Gastrocnemius medialis (tissue), 4 donors: ENCODE data around the gene ABCB8. TPM values are rescaled to one million over a fixed set of nuclear protein-coding genes. Genes with fewer than 3 reads are reported as not detected.
A peak's percentile ranks its signal among the peaks of the same experiment; 100 is the strongest.

Source experiments
- ATAC-seq, 2 donors: fragments of 150-250 bp; one replicate each; pipeline ENCODE4 v1.9.1; 2016
- DNase-seq, 2 donors: peaks; one replicate each; pipeline ENCODE4 v3.0.0-alpha.2; 2019
- H3K27ac ChIP-seq, 4 donors: fragments of 200-600 bp; sonication (generic); 1 replicate in 1 of 4; 2 replicates in 3 of 4; pipeline ENCODE4 v1.5.1; 2016 to 2018; ENCODE audit warnings: mild to moderate bottlenecking in 2 of 4, moderate library complexity in 1 of 4
- H3K27me3 ChIP-seq, 3 donors: fragments of 200-600 bp; sonication (generic) in 2 of 3; 1 replicate in 1 of 3; 2 replicates in 2 of 3; pipeline versions ENCODE4 v1.5.1 to v1.6.0; 2016 to 2019; ENCODE audit warnings: mild to moderate bottlenecking in 1 of 3, moderate library complexity in 1 of 3
- H3K36me3 ChIP-seq, 2 donors: fragments of 200-600 bp; sonication (generic) in 1 of 2; one replicate each; pipeline ENCODE4 v1.5.1; 2017 to 2018
- H3K4me1 ChIP-seq, 2 donors: fragments of 200-600 bp; sonication (generic) in 1 of 2; one replicate each; pipeline ENCODE4 v1.5.1; 2016 to 2017; ENCODE audit warnings: mild to moderate bottlenecking in 2 of 2
- H3K4me3 ChIP-seq, 4 donors: fragments of 200-600 bp; sonication (generic) in 3 of 4; 1 replicate in 1 of 4; 2 replicates in 3 of 4; pipeline ENCODE4 v1.5.1; 2016 to 2019; ENCODE audit warnings: mild to moderate bottlenecking in 2 of 4
- H3K9me3 ChIP-seq, 3 donors: fragments of 200-600 bp; sonication (generic) in 2 of 3; 1 replicate in 1 of 3; 2 replicates in 2 of 3; pipeline ENCODE4 v1.5.1; 2016 to 2019
- POLR2A ChIP-seq, 2 donors: fragments of 450-650 bp; IDR thresholded peaks; one replicate each; pipeline ENCODE4 v1.6.1; 2017; ENCODE audit warnings: antibody characterized with exemption in 2 of 2, mild to moderate bottlenecking in 2 of 2, moderate library complexity in 2 of 2
- in situ Hi-C, 4 donors: fragments of 200-750 bp; cut with MboI; loops; one replicate each; pipeline versions ENCODE4 v1.15.0 to v1.8.0; 2017; ENCODE audit warnings: low sequenced_read_pairs in 4 of 4
- intact Hi-C: fragments of 100-400 bp; cut with DNase I; formaldehyde crosslinking; loops from one replicate; pipeline ENCODE4 v1.15.1; 2023; ENCODE audit warnings: low total_unique reads
- total RNA-seq, 4 donors: library from RNA; depleted of rRNA; stranded (reverse); fragments of >200 nt; gene quantifications; one replicate each; pipeline versions ENCODE4 v1.1.0 to v1.2.3, GENCODE V29; 2016
- TF ChIP-seq, protein P1 (sequence below), 5 experiments: fragments of 450-650 bp in 3 of 5; fragments of 200-600 bp in 2 of 5; sonication (generic) in 2 of 5; IDR thresholded peaks in 4 of 5; conservative IDR thresholded peaks in 1 of 5; 1 replicate in 4 of 5; 2 replicates in 1 of 5; pipeline ENCODE4 v1.5.1; 2016 to 2019; ENCODE audit warnings: antibody characterized with exemption in 5 of 5, mild to moderate bottlenecking in 3 of 5, moderate library complexity in 3 of 5

ABCB8 gene
- total RNA-seq, 4 donors from 2014 or later, result 10.4 to 25.7 (median 16.2) TPM

DNA sequence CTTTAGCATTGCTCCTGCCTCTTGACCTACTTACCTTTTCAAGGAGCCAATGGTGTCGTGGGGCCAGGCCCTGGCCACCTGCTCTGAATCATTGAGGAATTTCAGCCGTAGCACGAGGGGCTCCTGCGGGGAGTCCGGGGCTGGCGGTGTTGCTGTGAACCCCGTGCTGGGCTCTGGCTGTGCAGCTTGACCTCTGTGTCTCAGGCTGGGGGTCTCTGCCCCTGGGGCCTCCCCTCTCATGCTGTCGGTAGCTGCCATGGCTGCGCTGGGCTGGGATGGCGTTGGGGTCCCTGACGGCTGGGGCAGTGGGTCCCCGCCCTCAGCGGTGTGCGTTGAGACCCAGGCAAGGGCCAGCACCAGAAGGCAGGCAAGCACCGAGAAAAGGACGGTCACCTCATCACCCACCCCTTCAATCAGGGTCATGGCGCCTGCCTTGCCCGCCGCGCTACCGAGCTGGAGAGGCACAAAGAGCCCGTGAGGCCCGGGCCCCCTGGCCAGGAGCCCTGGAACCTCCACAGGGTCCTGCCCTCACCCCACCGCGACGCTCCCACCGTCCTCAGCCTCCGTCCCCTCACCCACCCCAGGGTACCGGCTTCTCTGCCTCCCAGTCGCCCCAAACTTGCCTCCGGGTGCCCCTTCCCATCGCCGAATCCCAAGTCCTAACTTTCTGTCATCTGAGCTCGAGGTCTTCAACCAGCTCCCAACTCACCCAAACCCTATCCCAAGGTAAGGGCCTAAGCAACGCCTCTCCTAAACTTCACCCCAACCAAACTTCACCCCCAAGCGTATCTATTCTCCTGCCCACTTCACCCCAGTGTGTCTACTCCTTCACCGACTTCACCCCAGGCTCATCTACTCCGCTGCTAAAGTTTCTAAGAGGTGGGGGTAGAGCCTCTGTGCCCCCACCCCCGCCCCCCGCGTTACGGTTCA, 54.2 kb downstream of the ABCB8 start:
- Histone ChIP-seq H3K9me3 (no peaks in the 10 kb centered on the region), H3K4me1 (peaks cover 34 to 50% of the 10 kb centered on the region in 2 donors), H3K27ac (peak overlapping the region; percentile 90 to 99 (median 94)), H3K27me3 (no peaks in the 10 kb centered on the region), H3K36me3 (no peaks in the 10 kb centered on the region), H3K4me3 (peak overlapping the region; percentile 96 to 99 (median 98))
- in situ Hi-C loops, result no loop called here
- intact Hi-C loops, result loop anchor here (5.0 to 10.0 kb wide), 4 partner anchors 105 to 1382 kb away; partner anchors contain the start of genes ASB10 and SMARCD3
- DNase-seq, result no peak
- no peak for TF ChIP-seq POLR2A (IDR thresholded peaks at IDR 0.05)
- TF ChIP-seq, protein P1, sequence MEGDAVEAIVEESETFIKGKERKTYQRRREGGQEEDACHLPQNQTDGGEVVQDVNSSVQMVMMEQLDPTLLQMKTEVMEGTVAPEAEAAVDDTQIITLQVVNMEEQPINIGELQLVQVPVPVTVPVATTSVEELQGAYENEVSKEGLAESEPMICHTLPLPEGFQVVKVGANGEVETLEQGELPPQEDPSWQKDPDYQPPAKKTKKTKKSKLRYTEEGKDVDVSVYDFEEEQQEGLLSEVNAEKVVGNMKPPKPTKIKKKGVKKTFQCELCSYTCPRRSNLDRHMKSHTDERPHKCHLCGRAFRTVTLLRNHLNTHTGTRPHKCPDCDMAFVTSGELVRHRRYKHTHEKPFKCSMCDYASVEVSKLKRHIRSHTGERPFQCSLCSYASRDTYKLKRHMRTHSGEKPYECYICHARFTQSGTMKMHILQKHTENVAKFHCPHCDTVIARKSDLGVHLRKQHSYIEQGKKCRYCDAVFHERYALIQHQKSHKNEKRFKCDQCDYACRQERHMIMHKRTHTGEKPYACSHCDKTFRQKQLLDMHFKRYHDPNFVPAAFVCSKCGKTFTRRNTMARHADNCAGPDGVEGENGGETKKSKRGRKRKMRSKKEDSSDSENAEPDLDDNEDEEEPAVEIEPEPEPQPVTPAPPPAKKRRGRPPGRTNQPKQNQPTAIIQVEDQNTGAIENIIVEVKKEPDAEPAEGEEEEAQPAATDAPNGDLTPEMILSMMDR (IDR thresholded peaks at IDR 0.05 in 4 of 5, conservative IDR thresholded peaks at IDR 0.05 in 1 of 5), result no peak
- ATAC-seq, result no peak

DNA sequence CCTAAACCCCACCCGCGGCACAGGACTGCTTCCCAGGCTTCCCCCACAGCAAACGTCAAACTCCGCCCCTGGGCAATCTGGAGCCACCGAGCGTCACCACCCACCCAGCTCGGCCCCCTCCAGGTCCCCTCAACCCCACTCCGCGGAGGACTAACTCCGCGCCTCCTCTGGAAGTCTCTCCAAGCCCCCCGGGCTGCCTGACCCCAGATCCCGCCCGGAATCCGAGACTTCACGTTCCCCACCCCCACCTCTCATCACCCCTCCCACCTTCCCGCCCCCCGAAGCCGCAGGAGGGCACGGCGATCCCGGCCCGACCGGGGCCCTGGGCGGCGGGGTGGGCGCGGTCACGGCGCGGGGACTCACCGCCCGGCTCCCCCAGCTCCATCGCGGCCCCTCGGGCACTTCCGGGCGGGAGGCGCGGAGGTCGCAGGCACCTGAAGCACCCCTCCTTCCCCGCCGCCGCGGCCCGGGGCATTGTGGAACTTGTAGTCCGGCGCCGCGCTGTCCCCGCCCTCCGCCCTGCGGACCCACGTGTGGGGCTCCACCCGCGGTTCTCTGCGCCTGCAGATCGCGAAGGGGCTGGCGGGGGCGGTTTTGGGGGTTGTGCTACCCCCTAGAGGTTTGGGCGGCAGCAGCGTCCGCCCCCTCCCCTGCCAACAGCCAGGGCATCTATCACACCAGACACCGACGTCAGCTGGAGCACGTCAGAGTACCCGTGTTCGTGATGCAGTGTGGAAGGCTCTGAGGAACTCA, 55.0 kb downstream of the ABCB8 start, which contains the start of gene TMUB1:
TMUB1 (minus strand) TSS at position 423 of the 753 bp plus-strand sequence. CDS start 930 bp downstream, outside the sequence.
- DNase-seq, result peak; percentile 66 to 71
- H3K4me1 ChIP-seq, result peaks cover 41 to 54% of the 10 kb centered on the region in 2 donors
- H3K27ac ChIP-seq, result peak within 1 kb of the TSS; percentile 90 to 99 (median 94)
- peak within 1 kb of the TSS; percentile 70 to 99 (median 92) for H3K4me3 ChIP-seq
- in situ Hi-C loops (no loop called here), intact Hi-C loops (loop anchor here (5.0 to 10.0 kb wide), 4 partner anchors 104 to 1382 kb away; partner anchors contain the start of genes ASB10 and SMARCD3)
- no peaks in the 10 kb centered on the region for H3K27me3 ChIP-seq
- H3K9me3 ChIP-seq, result no peaks in the 10 kb centered on the region
- TF ChIP-seq, protein P1 (IDR thresholded peaks at IDR 0.05 in 4 of 5, conservative IDR thresholded peaks at IDR 0.05 in 1 of 5), result no peak
- peak; percentile 75 to 84 for TF ChIP-seq POLR2A (IDR thresholded peaks at IDR 0.05)
- no peaks in the 10 kb centered on the region for H3K36me3 ChIP-seq
- peak; percentile 27 to 36 for ATAC-seq

DNA sequence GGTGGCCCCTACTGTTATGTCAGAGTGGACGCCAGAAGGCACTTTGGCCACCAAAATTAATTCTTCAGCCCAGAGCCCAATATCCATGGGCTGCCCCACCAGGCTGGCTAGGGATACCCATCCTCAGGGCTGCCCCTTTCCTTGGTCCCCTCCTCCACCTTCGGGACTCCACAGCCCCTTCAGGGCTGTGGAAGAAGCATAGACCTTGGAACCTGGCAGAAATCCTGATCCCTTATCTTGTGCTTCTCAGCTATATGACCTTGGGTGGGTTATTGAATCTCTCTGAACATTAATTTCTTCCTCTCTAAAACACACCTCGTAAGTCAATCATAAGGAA, 55.5 kb downstream of the ABCB8 start:
- in situ Hi-C loops, result no loop called here
- no peak for DNase-seq
- Histone ChIP-seq H3K27me3 (no peaks in the 10 kb centered on the region), H3K4me1 (peaks cover 41 to 54% of the 10 kb centered on the region in 2 donors), H3K36me3 (no peaks in the 10 kb centered on the region), H3K9me3 (no peaks in the 10 kb centered on the region), H3K4me3 (peak overlapping the region; percentile 70 to 99 (median 92)), H3K27ac (peak overlapping the region; percentile 90 to 99 (median 94))
- no peak for TF ChIP-seq POLR2A (IDR thresholded peaks at IDR 0.05)
- TF ChIP-seq, protein P1 (IDR thresholded peaks at IDR 0.05 in 4 of 5, conservative IDR thresholded peaks at IDR 0.05 in 1 of 5), result no peak
- no peak for ATAC-seq
- intact Hi-C loops, result loop anchor here (5.0 to 10.0 kb wide), 4 partner anchors 104 to 1381 kb away; partner anchors contain the start of genes ASB10 and SMARCD3

DNA sequence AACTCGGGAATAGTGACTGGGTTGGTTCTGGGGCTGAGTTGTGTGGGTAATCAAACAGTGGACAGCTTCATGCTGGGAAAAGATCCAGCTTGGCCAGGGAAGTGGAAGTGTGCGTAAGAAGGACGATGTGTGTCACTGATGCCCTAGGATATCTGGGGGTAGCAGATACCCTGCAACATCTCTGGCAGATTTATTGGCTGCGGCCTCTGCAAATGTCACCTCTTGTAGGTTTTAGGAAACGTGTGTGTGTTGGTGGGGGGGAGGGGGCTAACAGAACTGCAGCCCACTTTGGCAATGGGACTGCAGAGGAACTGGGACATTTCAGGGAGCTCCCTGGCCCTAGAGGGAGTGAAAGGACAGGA, 57.1 kb downstream of the ABCB8 start:
- intact Hi-C loops, result loop anchor here (5.0 to 10.0 kb wide), 3 partner anchors 142 to 1379 kb away; partner anchors contain the start of gene ABCF2
- peak overlapping the region; percentile 81 to 96 (median 92) for H3K27ac ChIP-seq
- no peaks in the 10 kb centered on the region for H3K27me3 ChIP-seq
- H3K36me3 ChIP-seq, result no peaks in the 10 kb centered on the region
- H3K4me3 ChIP-seq, result peak overlapping the region; percentile 38 to 75 (median 60)
- H3K4me1 ChIP-seq, result peaks cover 42 to 54% of the 10 kb centered on the region in 2 donors
- H3K9me3 ChIP-seq, result no peaks in the 10 kb centered on the region
- in situ Hi-C loops, result no loop called here
- ATAC-seq, result no peak
- no peak for DNase-seq
- TF ChIP-seq, protein P1 (IDR thresholded peaks at IDR 0.05 in 4 of 5, conservative IDR thresholded peaks at IDR 0.05 in 1 of 5), result no peak
- TF ChIP-seq POLR2A (IDR thresholded peaks at IDR 0.05), result no peak
